GM12878 (cell line): ENCODE measurements around the gene MFNG. TPM values are rescaled to one million over a fixed set of nuclear protein-coding genes. Genes with fewer than 3 reads are reported as not detected.

Experiments
- ATAC-seq: fragments of 200-7000 bp; cut with Tn5 transposase; 3 replicates; pipeline ENCODE4 v1.9.1; 2020; ENCODE audit warnings: mild to moderate bottlenecking, moderate library complexity
- BruUV-seq: library from RNA; stranded (reverse); fragments of 400-500 nt; replicated peaks from 2 replicates; lab custom pipeline; 2021; lab: Mats Ljungman, UMichigan
- CTCF ChIA-PET: fragments of 300-600 bp; sonication (Branson Sonifier 250); formaldehyde crosslinking; extraction: SDS; loops from one replicate; lab custom pipeline; 2021; ENCODE audit warnings: inconsistent platforms; lab: Yijun Ruan, JAX
- POLR2A ChIA-PET: fragments of 350-600 bp; formaldehyde crosslinking; extraction: SDS; loops from one replicate; lab custom pipeline; 2021; ENCODE audit warnings: inconsistent platforms; lab: Charles Lee
- RAD21 ChIA-PET: fragments of 300-600 bp; sonication (Branson Sonifier 250); formaldehyde crosslinking; loops from one replicate; lab custom pipeline; 2023; ENCODE audit warnings: antibody characterized with exemption; ENCODE audit not compliant: unreplicated experiment; lab: Charles Lee
- SMC1A ChIA-PET: fragments of 300-600 bp; sonication (Branson Sonifier 250); formaldehyde crosslinking; loops from one replicate; lab custom pipeline; 2023; ENCODE audit not compliant: unreplicated experiment, uncharacterized antibody; lab: Charles Lee
- DNase-seq: peaks from one replicate; pipeline ENCODE4 v3.0.0-alpha.2; 2011; ENCODE audit warnings: low read depth, low spot score
- FAIRE-seq: peaks from 3 replicates; lab custom pipeline; 2011; peaks lifted over from hg19 to GRCh38; lab: Jason Lieb, UNC
- H2AFZ ChIP-seq: 2 replicates; pipeline ENCODE4 v1.6.0; 2011; ENCODE audit warnings: low read depth, low read length, control low read depth; ENCODE audit not compliant: control insufficient read depth
- H3K27ac ChIP-seq: 2 replicates; pipeline ENCODE4 v1.5.1; 2011; ENCODE audit warnings: control low read depth; ENCODE audit not compliant: control insufficient read depth, insufficient read depth
- H3K27me3 ChIP-seq, 2 experiments: replicated peaks in 1 of 2; 2 replicates each; pipeline versions ENCODE4 v1.6.0 to v1.6.1; 2011; ENCODE audit warnings: low read length in 1 of 2; ENCODE audit not compliant: control insufficient read depth in 2 of 2, insufficient read depth in 2 of 2
- H3K36me3 ChIP-seq, 2 experiments: 2 replicates each; pipeline ENCODE4 v1.5.1; 2011; ENCODE audit warnings: low read length in 1 of 2; ENCODE audit not compliant: control insufficient read depth in 2 of 2, insufficient read depth in 2 of 2
- H3K4me1 ChIP-seq: 2 replicates; pipeline ENCODE4 v1.6.1; 2011; ENCODE audit warnings: mild to moderate bottlenecking, low read length, moderate library complexity, mixed read lengths; ENCODE audit not compliant: control insufficient read depth, insufficient read depth
- H3K4me2 ChIP-seq: 2 replicates; pipeline ENCODE4 v1.6.0; 2011; ENCODE audit warnings: control low read depth; ENCODE audit not compliant: control insufficient read depth, insufficient read depth
- H3K4me3 ChIP-seq: fragments of 200-600 bp; sonication (generic); 2 replicates; pipeline ENCODE4 v1.5.1; 2016
- H3K79me2 ChIP-seq: 2 replicates; pipeline ENCODE4 v1.6.0; 2011; ENCODE audit warnings: low read length; ENCODE audit not compliant: control insufficient read depth, insufficient read depth
- H3K9ac ChIP-seq: 2 replicates; pipeline ENCODE4 v1.8.0; 2011; ENCODE audit warnings: low read length, control low read depth, mixed read lengths; ENCODE audit not compliant: control insufficient read depth, insufficient read depth
- H3K9me3 ChIP-seq: replicated peaks from 3 replicates; pipeline ENCODE4 v1.5.1; 2011; ENCODE audit warnings: mild to moderate bottlenecking, low read length; ENCODE audit not compliant: control insufficient read depth, insufficient read depth
- H4K20me1 ChIP-seq: 2 replicates; pipeline ENCODE4 v1.6.0; 2011; ENCODE audit not compliant: control insufficient read depth, insufficient read depth
- ASH2L ChIP-seq: fragments of 300-600, 200-600 bp; sonication (generic); IDR thresholded peaks from 2 replicates; pipeline ENCODE4 v1.6.1; 2017; ENCODE audit warnings: low read depth, mild to moderate bottlenecking, borderline replicate concordance
- BRCA1 ChIP-seq: IDR thresholded peaks from 2 replicates; pipeline ENCODE4 v1.6.1; 2011; ENCODE audit warnings: low read depth, low read length, improper control_type of control experiment
- CEBPB ChIP-seq, 2 experiments: fragments of 150-350 bp in 1 of 2; IDR thresholded peaks; 2 replicates each; pipeline ENCODE4 v1.6.1; 2012 to 2014; ENCODE audit warnings: low read depth in 2 of 2, low read length in 2 of 2, borderline replicate concordance in 1 of 2, inconsistent platforms in 1 of 2
- EED ChIP-seq: sonication (generic); IDR thresholded peaks from 2 replicates; pipeline ENCODE4 v1.6.1; 2016; ENCODE audit warnings: antibody characterized with exemption, low read depth
- NBN ChIP-seq: fragments of 450-650 bp; IDR thresholded peaks from 2 replicates; pipeline ENCODE4 v1.6.1; 2016
- NFXL1 ChIP-seq: fragments of 450-650 bp; IDR thresholded peaks from 2 replicates; pipeline ENCODE4 v1.6.1; 2017; ENCODE audit warnings: antibody characterized with exemption, mild to moderate bottlenecking, borderline replicate concordance
- SPI1 ChIP-seq: IDR thresholded peaks from 2 replicates; pipeline ENCODE4 v1.6.1; 2011; ENCODE audit warnings: low read depth, mild to moderate bottlenecking, low read length, moderate library complexity, borderline replicate concordance; ENCODE audit not compliant: insufficient read depth
- TCF12 ChIP-seq: IDR thresholded peaks from 2 replicates; pipeline ENCODE4 v1.6.1; 2011; ENCODE audit warnings: low read depth, mild to moderate bottlenecking, low read length
- whole genome bisulfite sequencing: methylation state at CpG from one replicate; pipeline ENCODE4 v1.1.6; 2016; ENCODE audit warnings: low lambda C conversion rate; ENCODE audit not compliant: insufficient replicate concordance, insufficient coverage; ENCODE audit errors: missing lambda C conversion rate; 5-methylcytosine and 5-hydroxymethylcytosine counted together
- in situ Hi-C: fragments of 300-500 bp; cut with MboI; formaldehyde crosslinking; loops from 9 replicates; pipeline ENCODE4 v1.14.3; 2018; ENCODE audit warnings: mixed read lengths
- intact Hi-C: fragments of 100-400 bp; cut with micrococcal nuclease; formaldehyde crosslinking; loops from one replicate; pipeline ENCODE4 v1.14.2; 2022; ENCODE audit not compliant: unreplicated experiment
- polyA plus RNA-seq, 11 experiments: library from polyadenylated mRNA; depleted of rRNA in 4 of 11; unstranded in 6 of 11; stranded (reverse) in 5 of 11; fragments of >200 nt; fragmentation: Nextera tagmentation in 4 of 11; fragmentation: Illumina TruSeq in 1 of 11; extraction: Ambion mirVana in 4 of 11; extraction: Trizol in 1 of 11; gene quantifications; 1 replicate in 1 of 11; 2 replicates in 10 of 11; pipeline versions ENCODE4 v1.2.1 to v1.2.3, GENCODE V29; 2011 to 2016; ENCODE audit warnings: inconsistent platforms in 2 of 11, missing spikeins in 2 of 11, low read depth in 1 of 11
- total RNA-seq, 4 experiments: library from RNA; depleted of rRNA in 3 of 4; stranded (reverse); fragments of >200 nt in 3 of 4; fragmentation: Illumina TruSeq in 1 of 4; extraction: Trizol in 1 of 4; gene quantifications; 2 replicates each; pipeline versions ENCODE4 v1.2.1 to v1.2.3, GENCODE V29; 2013 to 2021
- TF ChIP-seq, protein P1 (sequence below): fragments of 450-650 bp; IDR thresholded peaks from 2 replicates; pipeline ENCODE4 v1.6.1; 2017; ENCODE audit warnings: mild to moderate bottlenecking, low read depth, inconsistent platforms; ENCODE audit not compliant: poor library complexity, severe bottlenecking
- TF ChIP-seq, protein P2 (sequence below): fragments of 450-650 bp; formaldehyde crosslinking; IDR thresholded peaks from 2 replicates; pipeline ENCODE4 v1.4.0; 2022; ENCODE audit warnings: mild to moderate bottlenecking, moderate library complexity
- TF ChIP-seq, protein P3 (sequence below): fragments of 150-350 bp; IDR thresholded peaks from 2 replicates; pipeline ENCODE4 v1.6.1; 2016; ENCODE audit warnings: low read depth, low read length

The MFNG gene
- total and polyA plus RNA-seq, 10 of the 15 experiments (the other 5 are each of a cell fraction or from before 2014, with no cell fraction given): 11.5 to 117 (median 68.5) TPM

DNA sequence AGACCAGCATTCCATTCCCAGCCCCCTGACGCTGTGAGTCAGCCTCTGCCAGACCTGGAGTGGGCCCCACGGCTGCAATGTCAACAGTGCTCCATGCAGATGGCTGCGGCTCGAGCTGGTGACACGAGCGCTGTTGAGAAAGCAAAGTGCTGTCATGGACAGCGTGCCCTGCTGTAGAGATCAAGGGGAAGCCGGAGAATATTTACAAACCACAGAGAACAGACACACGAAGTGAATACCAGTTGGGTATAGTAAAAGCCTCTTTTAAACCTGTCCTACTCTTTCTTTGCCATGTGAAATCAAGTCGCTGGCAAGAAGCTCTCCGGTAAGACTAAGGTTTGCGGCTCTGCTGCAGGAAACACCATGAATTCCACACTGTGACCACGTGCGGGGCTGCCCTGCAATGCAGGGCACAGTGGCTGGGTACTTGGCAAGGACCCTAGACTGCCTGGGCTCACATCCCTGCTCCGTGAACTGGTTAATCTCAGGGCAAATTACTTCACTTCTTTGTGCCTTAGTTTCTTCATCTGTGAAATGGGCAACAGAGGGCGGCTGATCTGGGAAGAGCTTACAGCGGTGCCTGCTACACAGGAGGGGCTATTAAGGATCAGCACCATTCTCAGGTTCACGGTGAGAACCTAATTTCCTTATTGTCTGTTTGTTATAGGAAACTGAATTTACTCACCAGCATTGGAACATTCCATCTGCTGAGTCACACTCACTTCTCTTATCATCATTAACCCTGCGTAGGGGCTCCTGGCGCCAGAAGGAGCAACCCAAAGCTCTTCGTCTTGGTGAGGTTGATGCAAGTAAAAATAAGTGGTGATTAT is 31.1 kb downstream of the MFNG start:
- 0 out of 2 replicates have a peak, but pooled peaks cover 2% of the 10 kb centered on the region for H4K20me1 ChIP-seq
- no peak overlapping the region for H3K27ac ChIP-seq
- H3K4me2 ChIP-seq: no peak overlapping the region
- no peak overlapping the region for H3K9ac ChIP-seq
- DNase-seq (no peak), FAIRE-seq (no peak), ATAC-seq (no peak)
- in situ Hi-C loops: loop anchor here (5.0 kb wide), 2 partner anchors 138 to 193 kb away; no protein-coding TSS in a partner anchor
- no peak overlapping the region for H3K4me3 ChIP-seq
- WGBS: 53% methylated on average over 21 of the region's 21 CpGs
- SMC1A ChIA-PET: interaction anchor here (0.9 to 5.4 kb wide), 3 partner anchors 141 to 195 kb away, joined by 3 to 21 read pairs (median 4); no protein-coding TSS in a partner anchor
- TF ChIP-seq, protein P1, sequence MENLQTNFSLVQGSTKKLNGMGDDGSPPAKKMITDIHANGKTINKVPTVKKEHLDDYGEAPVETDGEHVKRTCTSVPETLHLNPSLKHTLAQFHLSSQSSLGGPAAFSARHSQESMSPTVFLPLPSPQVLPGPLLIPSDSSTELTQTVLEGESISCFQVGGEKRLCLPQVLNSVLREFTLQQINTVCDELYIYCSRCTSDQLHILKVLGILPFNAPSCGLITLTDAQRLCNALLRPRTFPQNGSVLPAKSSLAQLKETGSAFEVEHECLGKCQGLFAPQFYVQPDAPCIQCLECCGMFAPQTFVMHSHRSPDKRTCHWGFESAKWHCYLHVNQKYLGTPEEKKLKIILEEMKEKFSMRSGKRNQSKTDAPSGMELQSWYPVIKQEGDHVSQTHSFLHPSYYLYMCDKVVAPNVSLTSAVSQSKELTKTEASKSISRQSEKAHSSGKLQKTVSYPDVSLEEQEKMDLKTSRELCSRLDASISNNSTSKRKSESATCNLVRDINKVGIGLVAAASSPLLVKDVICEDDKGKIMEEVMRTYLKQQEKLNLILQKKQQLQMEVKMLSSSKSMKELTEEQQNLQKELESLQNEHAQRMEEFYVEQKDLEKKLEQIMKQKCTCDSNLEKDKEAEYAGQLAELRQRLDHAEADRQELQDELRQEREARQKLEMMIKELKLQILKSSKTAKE: no peak
- TF ChIP-seq NBN: no peak
- no peak for TF ChIP-seq EED
- no peak for TF ChIP-seq SPI1
- TF ChIP-seq, protein P2, sequence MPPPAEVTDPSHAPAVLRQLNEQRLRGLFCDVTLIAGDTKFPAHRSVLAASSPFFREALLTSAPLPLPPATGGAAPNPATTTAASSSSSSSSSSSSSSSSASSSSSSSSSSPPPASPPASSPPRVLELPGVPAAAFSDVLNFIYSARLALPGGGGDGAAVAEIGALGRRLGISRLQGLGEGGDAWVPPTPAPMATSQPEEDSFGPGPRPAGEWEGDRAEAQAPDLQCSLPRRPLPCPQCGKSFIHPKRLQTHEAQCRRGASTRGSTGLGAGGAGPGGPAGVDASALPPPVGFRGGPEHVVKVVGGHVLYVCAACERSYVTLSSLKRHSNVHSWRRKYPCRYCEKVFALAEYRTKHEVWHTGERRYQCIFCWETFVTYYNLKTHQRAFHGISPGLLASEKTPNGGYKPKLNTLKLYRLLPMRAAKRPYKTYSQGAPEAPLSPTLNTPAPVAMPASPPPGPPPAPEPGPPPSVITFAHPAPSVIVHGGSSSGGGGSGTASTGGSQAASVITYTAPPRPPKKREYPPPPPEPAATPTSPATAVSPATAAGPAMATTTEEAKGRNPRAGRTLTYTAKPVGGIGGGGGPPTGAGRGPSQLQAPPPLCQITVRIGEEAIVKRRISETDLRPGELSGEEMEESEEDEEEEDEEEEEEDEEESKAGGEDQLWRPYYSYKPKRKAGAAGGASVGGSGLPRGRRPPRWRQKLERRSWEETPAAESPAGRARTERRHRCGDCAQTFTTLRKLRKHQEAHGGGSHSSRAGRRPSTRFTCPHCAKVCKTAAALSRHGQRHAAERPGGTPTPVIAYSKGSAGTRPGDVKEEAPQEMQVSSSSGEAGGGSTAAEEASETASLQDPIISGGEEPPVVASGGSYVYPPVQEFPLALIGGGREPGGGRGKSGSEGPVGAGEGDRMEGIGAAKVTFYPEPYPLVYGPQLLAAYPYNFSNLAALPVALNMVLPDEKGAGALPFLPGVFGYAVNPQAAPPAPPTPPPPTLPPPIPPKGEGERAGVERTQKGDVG (CRISPR knock-in tag): no peak
- TF ChIP-seq CEBPB (IDR thresholded peaks at IDR 0.05; ENCODE audit: borderline replicate concordance in 1 of 2, low read depth in 2 of 2, low read length in 2 of 2): no peak
- TF ChIP-seq TCF12: no peak
- no peak for TF ChIP-seq ASH2L
- TF ChIP-seq, protein P3, sequence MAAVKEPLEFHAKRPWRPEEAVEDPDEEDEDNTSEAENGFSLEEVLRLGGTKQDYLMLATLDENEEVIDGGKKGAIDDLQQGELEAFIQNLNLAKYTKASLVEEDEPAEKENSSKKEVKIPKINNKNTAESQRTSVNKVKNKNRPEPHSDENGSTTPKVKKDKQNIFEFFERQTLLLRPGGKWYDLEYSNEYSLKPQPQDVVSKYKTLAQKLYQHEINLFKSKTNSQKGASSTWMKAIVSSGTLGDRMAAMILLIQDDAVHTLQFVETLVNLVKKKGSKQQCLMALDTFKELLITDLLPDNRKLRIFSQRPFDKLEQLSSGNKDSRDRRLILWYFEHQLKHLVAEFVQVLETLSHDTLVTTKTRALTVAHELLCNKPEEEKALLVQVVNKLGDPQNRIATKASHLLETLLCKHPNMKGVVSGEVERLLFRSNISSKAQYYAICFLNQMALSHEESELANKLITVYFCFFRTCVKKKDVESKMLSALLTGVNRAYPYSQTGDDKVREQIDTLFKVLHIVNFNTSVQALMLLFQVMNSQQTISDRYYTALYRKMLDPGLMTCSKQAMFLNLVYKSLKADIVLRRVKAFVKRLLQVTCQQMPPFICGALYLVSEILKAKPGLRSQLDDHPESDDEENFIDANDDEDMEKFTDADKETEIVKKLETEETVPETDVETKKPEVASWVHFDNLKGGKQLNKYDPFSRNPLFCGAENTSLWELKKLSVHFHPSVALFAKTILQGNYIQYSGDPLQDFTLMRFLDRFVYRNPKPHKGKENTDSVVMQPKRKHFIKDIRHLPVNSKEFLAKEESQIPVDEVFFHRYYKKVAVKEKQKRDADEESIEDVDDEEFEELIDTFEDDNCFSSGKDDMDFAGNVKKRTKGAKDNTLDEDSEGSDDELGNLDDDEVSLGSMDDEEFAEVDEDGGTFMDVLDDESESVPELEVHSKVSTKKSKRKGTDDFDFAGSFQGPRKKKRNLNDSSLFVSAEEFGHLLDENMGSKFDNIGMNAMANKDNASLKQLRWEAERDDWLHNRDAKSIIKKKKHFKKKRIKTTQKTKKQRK: no peak
- no peak for TF ChIP-seq NFXL1
- no peak for TF ChIP-seq BRCA1
- no peaks in the 10 kb centered on the region for H3K9me3 ChIP-seq
- H3K4me1 ChIP-seq: no peaks in the 10 kb centered on the region
- RAD21 ChIA-PET: interaction anchor here (4.4 kb wide), 1 partner anchor 139 kb away, joined by 44 read pairs; no protein-coding TSS in a partner anchor
- CTCF ChIA-PET: interaction anchor here (1.0 to 6.1 kb wide), 4 partner anchors 27 to 194 kb away, joined by 3 to 90 read pairs (median 8); no protein-coding TSS in a partner anchor
- intact Hi-C loops: no loop called here
- H3K36me3 ChIP-seq: no peaks in the 10 kb centered on the region
- no peaks in the 10 kb centered on the region for H3K79me2 ChIP-seq
- H3K27me3 ChIP-seq: no peaks in the 10 kb centered on the region
- POLR2A ChIA-PET: no interaction called here
- BruUV-seq: no TSS peak
- H2AFZ ChIP-seq: no peak overlapping the region
